GM21515 (cell line): ENCODE data around the gene TRIM2.

ENCODE experiments used
- ATAC-seq: cut with Tn5 transposase; IDR thresholded peaks from one replicate; pipeline ENCODE4 v1.9.1; 2021; ENCODE audit not compliant: unreplicated experiment

Gene TRIM2

DNA sequence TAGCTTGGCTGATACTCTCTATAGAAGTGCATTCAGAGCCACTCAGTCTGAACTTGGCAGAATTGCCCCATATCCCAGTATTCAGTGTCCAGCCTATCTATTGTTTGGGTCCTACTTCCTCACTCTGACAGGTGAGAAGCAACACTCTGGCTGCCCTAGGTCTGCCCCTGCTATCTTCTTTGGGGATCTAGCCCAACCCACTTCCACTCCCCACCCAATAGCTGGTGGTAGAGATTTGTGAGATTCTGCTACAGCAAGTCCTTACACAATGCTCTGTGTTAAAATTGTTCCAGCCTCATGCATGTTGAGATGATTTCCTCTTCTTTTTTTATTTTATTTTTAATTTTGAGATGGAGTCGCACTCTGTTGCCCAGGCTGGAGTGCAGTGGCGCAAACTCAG, 67.6 kb downstream of the TRIM2 start:
- no peak for ATAC-seq

DNA sequence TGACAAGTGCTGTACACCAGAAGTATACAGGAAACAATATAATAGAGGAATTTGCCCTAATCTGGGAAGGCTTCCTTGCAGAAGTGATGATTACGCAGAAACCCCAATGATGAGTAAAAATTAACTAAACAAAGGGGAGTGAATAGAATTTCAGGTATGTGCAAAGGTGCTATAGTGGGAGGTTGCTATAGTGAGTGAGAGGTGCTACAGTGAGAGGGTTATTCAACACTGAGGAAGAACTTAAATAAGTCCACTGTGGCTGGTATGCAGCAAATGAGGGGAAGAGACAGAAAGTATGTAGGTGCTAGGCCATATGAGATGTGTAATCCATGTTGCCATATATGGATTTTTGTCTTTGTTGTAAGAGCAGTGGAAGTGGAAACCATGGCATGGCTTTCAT, 69.5 kb downstream of the TRIM2 start:
- no peak for ATAC-seq

DNA sequence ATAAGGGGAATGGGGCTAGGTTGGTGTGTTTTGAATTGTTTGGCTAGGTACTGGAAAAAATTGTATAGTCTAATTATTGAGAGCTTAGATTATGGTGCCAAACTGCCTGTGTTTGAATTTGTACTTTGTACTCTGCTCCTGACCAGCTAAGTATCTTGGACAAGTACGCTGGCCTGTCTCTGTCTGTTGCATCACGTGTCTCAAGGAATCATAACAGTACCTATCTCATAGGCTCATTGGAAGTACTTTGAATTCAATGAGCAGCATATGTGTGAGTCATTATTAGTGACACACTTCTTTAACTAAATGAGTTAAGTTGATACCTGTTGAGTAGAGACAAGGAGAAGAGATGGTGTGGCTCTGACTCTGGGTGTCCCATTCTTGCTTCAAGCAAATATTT, 70.7 kb downstream of the TRIM2 start:
- ATAC-seq, result no peak

DNA sequence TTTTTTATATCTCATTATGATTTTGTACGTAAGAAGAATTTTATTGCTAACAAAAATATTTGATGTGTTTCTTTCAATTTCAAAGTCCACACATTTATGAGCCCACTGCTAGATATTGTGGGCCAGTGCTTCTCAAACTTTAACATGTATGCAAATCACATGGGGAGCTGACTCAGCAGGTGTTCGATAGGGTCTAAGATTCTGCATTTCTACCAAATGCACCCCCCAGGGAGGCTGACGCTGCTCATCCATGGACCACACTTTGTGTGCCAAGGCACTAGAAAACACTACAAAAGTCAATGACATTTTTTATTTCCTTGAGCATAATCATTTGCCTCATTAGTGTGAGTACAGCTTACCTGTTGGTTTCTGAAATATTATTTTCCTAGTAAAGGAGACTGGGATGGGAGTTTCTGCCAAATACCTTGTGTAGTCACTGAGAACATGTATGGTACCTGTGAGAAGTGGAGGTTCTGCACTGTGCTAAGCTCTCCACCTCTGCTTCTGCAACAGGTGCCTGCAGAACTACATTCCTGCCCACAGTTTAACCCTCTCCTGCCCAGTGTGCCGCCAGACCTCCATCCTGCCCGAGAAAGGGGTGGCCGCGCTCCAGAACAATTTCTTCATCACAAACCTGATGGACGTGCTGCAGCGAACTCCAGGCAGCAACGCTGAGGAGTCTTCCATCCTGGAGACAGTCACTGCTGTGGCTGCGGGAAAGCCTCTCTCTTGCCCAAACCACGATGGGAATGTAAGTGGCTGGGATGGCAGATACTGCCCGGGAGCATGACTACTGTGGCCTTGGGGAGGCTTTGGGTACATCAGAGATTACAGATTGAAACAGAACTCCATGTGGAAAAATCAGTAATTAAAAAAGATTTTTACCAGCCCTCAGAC, 71.4 kb downstream of the TRIM2 start:
- ATAC-seq, result no peak

DNA sequence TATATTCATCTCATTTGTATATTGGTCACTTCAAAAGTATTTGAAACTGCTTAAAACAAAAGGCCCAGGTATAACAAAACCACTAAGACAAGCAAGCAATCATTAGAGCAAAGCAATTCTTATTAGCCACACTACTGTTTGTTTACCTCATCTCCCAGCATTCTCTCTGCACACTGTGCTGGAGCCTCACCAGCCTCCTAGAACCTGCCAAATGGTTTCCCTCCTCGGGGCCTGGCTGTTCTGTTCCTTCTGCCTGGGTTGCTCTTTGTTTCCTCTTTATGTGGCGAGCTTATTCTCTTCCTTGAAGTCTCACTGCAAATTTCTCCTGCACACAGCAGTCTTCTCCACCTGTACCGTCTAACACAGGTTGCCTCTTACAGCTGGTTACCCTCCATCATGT, 72.7 kb downstream of the TRIM2 start:
- no peak for ATAC-seq

DNA sequence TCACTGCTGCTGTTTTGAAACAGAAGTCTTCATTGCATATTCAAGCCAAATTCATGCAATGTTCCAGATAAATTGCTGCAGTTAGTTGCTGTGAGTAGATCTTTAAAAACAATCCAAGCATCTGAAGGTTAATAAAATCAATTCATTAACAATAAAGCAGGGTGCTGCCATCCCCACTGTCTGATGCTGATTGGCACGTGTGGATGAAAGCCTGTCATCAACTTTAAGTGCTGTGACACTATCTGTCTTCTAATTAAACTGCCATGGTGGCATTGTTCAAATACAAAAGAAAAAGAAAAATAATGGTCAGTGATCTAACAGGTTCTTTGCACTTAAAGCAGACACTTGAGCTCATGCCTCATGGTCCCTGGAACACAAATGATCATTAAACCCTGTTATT, 77.2 kb downstream of the TRIM2 start:
- ATAC-seq, result no peak

DNA sequence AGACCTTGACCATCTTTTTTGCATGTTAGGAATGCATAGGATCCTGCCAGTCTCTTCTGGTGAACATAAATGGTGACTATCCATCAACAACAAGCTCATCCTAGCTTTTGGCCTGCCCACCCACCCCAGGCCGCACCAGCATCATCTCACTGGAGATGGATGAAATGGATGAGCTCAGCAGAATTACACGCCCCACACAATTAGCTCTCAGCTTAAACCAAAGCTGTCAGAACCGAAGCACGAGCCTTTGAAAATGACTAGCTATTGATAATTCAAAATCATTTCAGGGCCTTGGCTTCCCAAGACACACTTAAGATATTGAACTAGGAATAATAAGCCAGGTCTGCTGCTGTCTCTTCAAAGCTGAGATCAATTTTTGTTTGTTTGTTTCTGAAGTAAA, 77.8 kb downstream of the TRIM2 start:
- ATAC-seq, result no peak

DNA sequence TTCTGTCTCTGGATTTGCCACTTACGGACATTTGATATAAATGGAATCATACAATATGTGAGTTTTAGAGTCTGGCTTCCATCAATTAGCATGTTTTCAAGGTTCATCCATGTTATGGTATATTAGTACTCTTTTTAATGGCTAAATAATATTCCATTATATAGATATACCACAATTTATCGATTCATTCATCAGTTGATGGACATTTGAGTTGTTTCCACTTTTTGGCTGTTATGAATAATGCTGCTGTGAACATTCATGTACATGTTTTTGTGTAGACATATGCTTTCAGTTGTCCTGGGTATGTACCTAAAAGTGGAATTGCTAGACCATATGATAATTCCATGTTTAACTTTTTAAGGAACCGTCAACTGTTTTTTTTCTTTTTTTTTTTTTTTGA, 79.0 kb downstream of the TRIM2 start:
- ATAC-seq, result no peak

DNA sequence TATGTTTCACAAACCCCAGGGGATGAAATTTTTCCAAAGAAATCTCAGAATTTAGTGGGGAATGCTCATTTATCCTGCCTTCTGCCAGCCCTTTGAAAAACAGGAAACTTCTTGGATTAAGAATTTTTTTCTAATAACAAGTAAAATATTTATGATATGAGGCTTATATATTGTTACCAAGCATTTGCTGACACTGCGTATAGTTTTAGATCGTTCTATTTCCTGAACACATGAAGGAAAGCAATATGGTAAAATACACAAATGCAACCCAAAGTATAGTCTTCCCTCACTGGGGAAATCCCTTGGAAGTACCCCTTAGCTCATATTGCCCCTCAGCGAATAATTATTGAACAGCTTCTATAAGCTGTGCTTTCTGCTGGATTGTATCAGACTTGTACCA, 85.9 kb downstream of the TRIM2 start:
- no peak for ATAC-seq

DNA sequence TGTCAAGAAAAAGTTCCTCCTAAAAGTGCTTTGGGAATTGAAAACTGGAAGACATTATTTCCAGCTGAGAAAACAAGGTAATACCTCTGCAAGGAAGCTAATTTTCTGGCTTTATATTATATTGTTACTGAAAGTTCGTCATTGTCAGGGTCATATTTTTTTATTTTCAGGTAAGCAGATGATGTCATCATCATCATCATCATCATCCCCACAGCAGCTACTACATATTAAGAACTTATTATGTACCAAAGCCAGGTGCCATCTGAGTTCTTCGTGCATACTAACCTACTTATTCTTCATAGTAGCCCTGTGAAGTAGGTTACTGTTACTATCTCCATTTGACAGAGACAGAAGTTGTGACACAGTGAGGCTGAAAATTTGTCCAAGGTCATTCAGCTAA, 87.3 kb downstream of the TRIM2 start:
- ATAC-seq, result no peak

DNA sequence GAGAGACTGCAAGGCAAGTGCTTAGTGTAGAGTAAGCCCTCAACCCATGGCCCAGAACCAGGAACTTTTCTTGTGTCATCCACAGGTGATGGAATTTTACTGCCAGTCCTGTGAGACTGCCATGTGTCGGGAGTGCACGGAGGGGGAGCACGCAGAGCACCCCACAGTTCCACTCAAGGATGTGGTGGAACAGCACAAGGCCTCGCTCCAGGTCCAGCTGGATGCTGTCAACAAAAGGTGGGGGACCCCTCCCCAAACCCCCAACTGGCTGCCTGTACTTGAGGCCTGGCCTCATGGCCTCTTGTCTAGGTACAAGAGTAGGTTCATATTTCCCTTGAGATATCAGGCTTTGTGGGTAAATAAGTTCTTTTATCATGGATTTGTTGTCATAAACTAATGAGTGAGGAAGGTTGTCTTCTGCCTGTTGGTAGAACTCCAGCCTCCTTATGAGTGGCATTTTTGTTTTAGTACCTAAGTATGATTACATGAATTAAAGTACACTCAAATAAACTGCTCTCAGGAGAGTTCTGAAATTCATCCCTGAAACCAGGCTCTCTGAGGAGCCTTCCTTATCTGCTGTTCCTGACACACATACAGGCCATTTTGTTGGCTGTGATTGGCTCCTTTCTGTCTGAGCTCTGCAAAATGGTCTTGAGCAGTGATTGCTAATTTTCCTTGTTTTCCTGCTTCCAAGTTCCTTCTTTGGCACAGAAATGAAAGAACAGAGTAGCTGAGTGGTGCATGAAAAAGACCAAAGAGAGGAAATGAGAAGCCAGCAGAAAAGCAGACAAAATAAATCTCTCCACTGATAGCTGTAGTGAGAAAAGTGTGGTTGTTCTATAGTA, 88.9 kb downstream of the TRIM2 start:
- ATAC-seq, result no peak

DNA sequence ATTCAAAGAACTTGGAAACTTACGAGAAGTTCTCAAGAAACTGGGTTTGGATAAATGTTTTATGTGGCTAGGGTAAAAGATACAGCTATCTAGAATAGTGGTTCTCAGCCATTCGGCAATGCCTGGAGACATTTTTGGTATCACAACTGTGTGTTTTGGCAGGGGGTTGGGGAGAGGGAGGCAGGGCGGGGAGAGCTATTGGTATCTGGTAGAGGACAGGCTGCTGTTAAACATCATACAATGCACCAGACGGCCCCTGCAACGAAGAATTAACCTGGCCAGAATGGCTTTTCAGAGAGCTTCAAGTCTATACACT, 89.5 kb downstream of the TRIM2 start:
- no peak for ATAC-seq

DNA sequence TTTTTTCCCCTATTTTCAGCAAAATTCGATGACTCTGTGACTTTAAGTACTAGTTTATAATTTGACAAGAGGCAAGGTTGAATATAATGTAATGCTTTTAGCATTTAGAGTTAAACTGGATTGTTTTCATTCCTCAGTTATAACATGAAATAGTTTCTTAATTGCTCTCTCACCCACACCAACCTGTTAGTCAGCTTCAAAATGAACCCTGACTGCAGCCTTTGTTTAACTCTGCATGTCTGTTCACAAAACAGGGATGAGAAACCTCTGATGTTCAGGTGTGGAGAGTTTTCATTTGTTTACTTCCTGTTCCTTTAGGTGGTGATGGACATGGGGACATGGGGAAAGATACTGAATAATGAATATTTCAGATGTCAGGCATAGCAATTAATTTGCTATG, 90.4 kb downstream of the TRIM2 start:
- no peak for ATAC-seq

DNA sequence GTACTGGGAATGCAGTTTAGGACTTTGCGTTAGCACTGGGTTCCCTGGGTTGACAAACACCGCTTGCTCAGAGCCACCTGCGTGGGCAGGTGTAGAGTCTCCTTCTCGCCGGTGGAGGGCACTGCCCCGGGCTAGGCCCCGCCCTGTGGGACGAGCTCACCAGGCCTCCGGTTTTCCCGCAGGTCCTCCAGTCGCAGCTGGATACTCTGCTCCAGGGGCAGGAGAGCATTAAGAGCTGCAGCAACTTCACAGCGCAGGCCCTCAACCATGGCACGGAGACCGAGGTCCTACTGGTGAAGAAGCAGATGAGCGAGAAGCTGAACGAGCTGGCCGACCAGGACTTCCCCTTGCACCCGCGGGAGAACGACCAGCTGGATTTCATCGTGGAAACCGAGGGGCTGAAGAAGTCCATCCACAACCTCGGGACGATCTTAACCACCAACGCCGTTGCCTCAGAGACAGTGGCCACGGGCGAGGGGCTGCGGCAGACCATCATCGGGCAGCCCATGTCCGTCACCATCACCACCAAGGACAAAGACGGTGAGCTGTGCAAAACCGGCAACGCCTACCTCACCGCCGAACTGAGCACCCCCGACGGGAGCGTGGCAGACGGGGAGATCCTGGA, 91.0 kb downstream of the TRIM2 start:
- ATAC-seq, result no peak

DNA sequence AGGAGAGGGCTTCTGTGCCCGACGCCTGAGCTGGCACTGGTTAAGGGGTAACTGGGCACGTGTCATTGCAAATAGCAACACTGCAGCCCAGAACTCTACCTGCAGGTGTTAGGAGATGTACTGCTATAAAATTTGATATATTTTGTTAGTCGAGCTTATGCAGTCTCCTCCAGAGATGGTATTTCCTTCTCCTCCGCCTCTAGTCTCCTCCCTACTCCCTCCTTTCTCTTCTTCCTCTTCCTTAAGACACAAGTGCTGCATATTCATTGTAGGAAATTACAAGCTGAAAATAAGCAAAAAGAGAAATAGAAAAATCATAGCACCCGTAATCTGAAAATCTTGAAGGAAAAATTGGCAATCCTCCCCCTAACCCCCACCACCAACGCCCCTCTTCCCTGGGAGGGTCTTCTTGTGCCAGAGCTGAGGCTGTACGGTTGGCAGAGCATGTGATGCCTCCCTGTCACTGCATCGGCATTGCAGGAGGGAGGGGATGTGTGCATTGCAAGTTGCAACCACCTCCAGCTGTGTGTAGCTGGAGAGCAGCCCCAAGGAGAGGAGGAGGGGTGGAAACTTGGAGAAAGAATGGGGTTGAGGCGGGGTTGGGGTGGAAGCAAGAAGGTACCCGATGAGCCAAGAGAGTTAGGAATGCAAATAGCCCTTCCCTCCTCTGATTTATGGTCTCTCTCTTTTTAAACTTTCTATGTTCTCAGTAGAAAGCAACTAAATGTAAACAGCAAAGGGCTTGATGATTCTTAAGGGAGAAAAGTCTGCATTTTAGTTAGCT, 92.0 kb downstream of the TRIM2 start:
- ATAC-seq, result no peak

DNA sequence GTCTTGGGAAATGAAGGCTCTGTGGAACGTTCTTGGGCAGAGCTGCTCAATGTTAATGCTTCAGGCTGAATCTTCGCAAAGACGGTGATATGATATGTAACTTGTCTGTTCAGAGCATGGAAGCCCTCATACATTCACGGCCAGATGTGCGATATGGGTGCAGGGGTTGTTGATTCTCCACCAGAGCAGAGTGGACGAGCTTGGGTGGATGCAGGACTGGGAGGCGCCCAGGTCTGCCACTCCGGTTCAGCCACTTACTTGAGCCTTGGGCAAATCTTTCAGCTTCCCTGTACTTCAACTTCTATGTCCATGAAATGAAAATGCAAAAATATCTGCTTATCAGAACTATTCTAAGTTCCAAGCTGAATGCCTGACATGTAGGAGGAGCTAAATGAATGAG, 92.9 kb downstream of the TRIM2 start:
- no peak for ATAC-seq

DNA sequence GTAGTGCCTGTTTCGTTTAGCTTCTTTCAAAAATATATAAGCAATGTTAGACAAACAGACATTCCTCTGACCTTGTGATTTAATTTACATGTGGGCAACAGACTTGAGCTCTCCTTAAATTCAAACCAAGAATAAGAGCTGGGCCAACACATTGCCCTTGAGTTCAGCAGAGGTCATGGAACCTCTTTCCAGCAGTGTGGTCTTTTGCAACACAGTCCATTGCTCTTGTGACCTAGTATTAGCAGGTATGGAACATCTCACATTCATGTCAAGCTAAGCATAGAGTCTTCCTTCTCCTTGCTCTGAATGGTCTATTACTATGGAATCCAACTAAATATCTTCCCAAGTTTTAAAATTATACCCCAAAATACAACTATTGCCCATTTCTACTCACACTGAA, 106.5 kb downstream of the TRIM2 start:
- no peak for ATAC-seq

DNA sequence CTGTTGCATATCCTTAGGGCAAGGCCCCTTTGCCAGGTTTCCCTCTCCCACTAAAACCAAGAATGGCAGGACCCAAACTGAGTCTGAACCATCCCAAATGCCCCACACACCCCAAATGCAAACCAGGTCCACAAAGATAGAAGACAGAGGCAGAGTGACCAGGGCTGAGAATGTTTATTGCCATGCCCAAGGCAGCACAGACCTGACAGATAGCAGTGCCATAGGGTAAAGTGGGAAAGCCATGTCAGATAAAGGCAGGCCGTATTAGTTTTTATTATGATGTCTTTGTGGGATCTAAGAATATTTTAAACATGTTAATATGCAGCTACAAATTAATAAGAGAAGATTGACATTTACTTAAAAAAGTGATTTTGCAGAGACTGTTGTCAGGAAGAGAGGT, 110.7 kb downstream of the TRIM2 start:
- ATAC-seq, result no peak

DNA sequence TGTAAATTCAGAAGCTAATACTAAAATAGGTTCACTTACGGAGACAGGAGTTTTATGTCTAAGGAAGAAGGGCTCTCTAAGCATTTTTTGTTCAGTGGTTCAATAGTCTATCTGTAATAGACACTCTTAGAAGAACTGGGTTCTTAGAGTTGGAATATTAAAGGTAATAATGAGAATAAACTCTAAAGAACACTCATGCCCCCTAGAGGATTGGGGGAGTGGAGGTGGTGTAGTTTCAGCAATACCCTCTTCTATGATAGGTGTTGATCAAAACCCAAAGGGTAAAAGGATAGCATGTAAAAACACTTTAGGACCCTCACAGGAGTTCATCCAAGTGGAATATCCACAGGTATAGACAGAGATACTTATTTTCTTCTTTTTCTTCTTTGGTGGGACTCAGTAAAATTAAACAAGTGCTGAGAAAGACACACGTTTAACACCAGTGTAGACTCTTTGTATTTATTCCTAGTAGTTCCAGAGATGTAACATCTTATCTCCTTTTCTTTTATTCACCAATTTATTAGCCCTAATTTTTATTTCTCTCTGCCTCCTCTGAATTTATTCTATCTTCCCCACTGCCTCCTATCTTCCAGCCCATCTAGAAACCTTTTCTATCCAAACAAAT, 114.6 kb downstream of the TRIM2 start:
- no peak for ATAC-seq

DNA sequence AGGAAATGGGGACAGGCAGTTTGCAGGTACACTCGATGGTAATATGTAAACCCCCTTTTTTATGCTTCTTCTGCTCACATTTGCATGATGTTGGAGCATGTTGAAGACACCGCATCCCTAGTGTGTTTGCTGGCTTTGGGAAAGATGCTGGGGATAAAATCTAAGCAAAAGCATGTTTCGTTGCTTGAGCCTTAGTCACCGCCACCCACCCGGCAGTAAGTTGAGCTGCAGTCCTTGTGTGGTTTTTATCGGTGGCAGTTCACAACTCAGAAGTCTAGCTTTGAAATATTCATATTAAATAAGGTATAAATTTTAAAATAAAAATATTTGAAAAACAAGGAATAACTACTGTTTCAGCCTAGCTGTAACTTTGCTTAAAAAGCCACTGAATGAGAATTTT, 118.5 kb downstream of the TRIM2 start:
- no peak for ATAC-seq

DNA sequence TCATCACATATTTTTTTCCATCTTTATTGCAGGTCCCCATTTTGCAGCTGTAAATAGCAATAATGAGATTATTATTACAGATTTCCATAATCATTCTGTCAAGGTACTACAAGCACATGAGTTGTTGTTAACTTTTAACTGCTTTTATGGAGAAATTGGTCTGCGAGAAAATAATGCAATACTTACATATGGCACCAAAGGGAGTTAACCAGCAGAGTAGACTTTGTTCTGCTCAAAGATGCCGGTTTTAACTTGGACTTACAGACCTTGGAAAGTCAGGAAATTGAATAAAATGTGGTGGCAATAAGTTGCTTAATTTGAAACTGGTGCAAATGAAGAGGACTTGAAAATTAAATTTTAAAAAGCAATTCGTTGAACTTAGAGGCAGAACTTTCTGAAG, 119.8 kb downstream of the TRIM2 start:
- ATAC-seq, result no peak
